ENCODE measurements around the gene ICE2. TPM values are rescaled to one million over a fixed set of nuclear protein-coding genes. Genes with fewer than 3 reads are reported as not detected.

ICE2 gene
- total and polyA plus RNA-seq, 2 of the 8 experiments (the other 6 are each of a cell fraction or from before 2014, with no cell fraction given) = 40.0 to 87.3 TPM

DNA sequence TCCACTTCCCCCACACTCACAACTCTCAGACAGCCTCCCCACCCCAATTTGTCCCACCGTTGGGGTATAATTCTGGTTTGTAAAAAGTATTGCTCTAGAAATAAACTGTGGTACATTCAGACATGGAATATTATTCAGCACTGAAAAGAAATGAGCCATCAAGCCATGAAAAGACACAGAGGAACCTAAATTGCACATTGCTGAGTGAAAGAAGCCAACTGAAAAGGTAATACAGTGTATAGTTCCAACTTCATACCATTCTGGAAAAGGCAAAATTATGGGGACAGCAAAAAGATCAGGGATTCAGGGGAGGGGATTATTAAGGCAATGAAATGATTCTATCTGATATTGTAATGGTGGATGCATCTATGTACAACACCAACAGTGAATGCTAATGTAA lies 91.6 kb downstream of the ICE2 start (continued):
- TF ChIP-seq HDAC2 (IDR thresholded peaks at IDR 0.05; ENCODE audit: borderline replicate concordance in 1 of 2, low read depth in 2 of 2, low read length in 2 of 2) (no peak), EP300 (IDR thresholded peaks at IDR 0.05; ENCODE audit: borderline replicate concordance in 1 of 2, low read depth in 2 of 2, low read length in 2 of 2) (no peak), TCF12 (IDR thresholded peaks at IDR 0.05; ENCODE audit: low read depth, low read length) (no peak)
- TF ChIP-seq, protein P1, sequence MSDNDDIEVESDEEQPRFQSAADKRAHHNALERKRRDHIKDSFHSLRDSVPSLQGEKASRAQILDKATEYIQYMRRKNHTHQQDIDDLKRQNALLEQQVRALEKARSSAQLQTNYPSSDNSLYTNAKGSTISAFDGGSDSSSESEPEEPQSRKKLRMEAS (IDR thresholded peaks at IDR 0.05) = no peak

Measured in H1 (cell line).